Cerebellar nuclear complex (tissue), 1 donor: ENCODE measurements around the gene KIF26A.

Experiments used
- DNase-seq, 2 experiments: peaks; one replicate each; lab custom pipeline; 2025; lab: John Stamatoyannopoulos, UW

The KIF26A gene

GRCh38 chr14:104157016-104157928 is 18.9 kb downstream of the KIF26A start:
- DNase-seq, result no peak

- no peak for DNase-seq
Observed at GRCh38 chr14:104158827-104159798, 20.7 kb downstream of the KIF26A start.

GRCh38 chr14:104159990-104160389 is 21.6 kb downstream of the KIF26A start:
- DNase-seq, result no peak

GRCh38 chr14:104161602-104162367 is 23.4 kb downstream of the KIF26A start:
- DNase-seq, result no peak

- DNase-seq, result no peak
Observed at GRCh38 chr14:104162495-104162894, 24.1 kb downstream of the KIF26A start.

GRCh38 chr14:104163541-104163940 is 25.2 kb downstream of the KIF26A start:
- DNase-seq, result no peak

GRCh38 chr14:104164041-104164440 is 25.7 kb downstream of the KIF26A start:
- DNase-seq, result no peak

- DNase-seq, result no peak
Observed at GRCh38 chr14:104164512-104164911, 26.1 kb downstream of the KIF26A start.

- no peak for DNase-seq
Observed at GRCh38 chr14:104166698-104167097, 28.3 kb downstream of the KIF26A start.

GRCh38 chr14:104168603-104169002 is 30.2 kb downstream of the KIF26A start:
- DNase-seq, result no peak

- DNase-seq, result no peak
Observed at GRCh38 chr14:104169005-104169698, 30.8 kb downstream of the KIF26A start.

- DNase-seq, result no peak
Observed at GRCh38 chr14:104169699-104170479, 31.5 kb downstream of the KIF26A start.

- no peak for DNase-seq
Observed at GRCh38 chr14:104171029-104171697, 32.8 kb downstream of the KIF26A start.

GRCh38 chr14:104171895-104172294 is 33.5 kb downstream of the KIF26A start:
- no peak for DNase-seq

GRCh38 chr14:104172349-104172748 is 34.0 kb downstream of the KIF26A start:
- DNase-seq, result no peak

- DNase-seq, result no peak
Observed at GRCh38 chr14:104172880-104173279, 34.5 kb downstream of the KIF26A start.

- no peak for DNase-seq
Observed at GRCh38 chr14:104174051-104174450, 35.7 kb downstream of the KIF26A start.

- no peak for DNase-seq
Observed at GRCh38 chr14:104175041-104175440, 36.7 kb downstream of the KIF26A start.

GRCh38 chr14:104175811-104176210 is 37.4 kb downstream of the KIF26A start:
- no peak for DNase-seq

GRCh38 chr14:104176611-104177010 is 38.2 kb downstream of the KIF26A start:
- no peak for DNase-seq
